PC-9 (cell line): ENCODE results near the gene POLDIP2. TPM values are rescaled to one million over a fixed set of nuclear protein-coding genes. Genes with fewer than 3 reads are reported as not detected.

Experiments used
- BruUV-seq: library from RNA; stranded (reverse); fragments of 400-500 nt; replicated peaks from 2 replicates; lab custom pipeline; 2021; lab: Mats Ljungman, UMichigan
- CTCF ChIA-PET: fragments of 300-600 bp; sonication (Branson Sonifier 250); formaldehyde crosslinking; loops from one replicate; lab custom pipeline; 2022; ENCODE audit warnings: antibody characterized with exemption; lab: Charles Lee
- POLR2A ChIA-PET: fragments of 300-600 bp; sonication (Branson Sonifier 250); formaldehyde crosslinking; loops from one replicate; lab custom pipeline; 2022; ENCODE audit warnings: antibody characterized with exemption; ENCODE audit not compliant: unreplicated experiment; lab: Charles Lee
- DNase-seq, 2 experiments: peaks; one replicate each; pipeline versions ENCODE4 v3.0.0 to v3.0.0-alpha.2; 2015 to 2022; ENCODE audit warnings: mixed read lengths in 1 of 2
- H2AFZ ChIP-seq: fragments of 200-600 bp; sonication (generic); 2 replicates; pipeline ENCODE4 v1.8.1; 2017; ENCODE audit warnings: antibody characterized with exemption
- H3F3A ChIP-seq: fragments of 200-600 bp; sonication (generic); 2 replicates; pipeline ENCODE4 v1.8.1; 2017; ENCODE audit warnings: antibody characterized with exemption, mild to moderate bottlenecking, low read depth; ENCODE audit not compliant: insufficient read depth
- H3K27ac ChIP-seq: fragments of 200-600 bp; sonication (generic); 2 replicates; pipeline ENCODE4 v1.6.1; 2016; ENCODE audit warnings: mixed run types
- H3K27me3 ChIP-seq: fragments of 200-600 bp; sonication (generic); 2 replicates; pipeline ENCODE4 v1.6.1; 2016; ENCODE audit warnings: low read depth, mixed run types; ENCODE audit not compliant: insufficient read depth
- H3K36me3 ChIP-seq: fragments of 200-600 bp; sonication (generic); 2 replicates; pipeline ENCODE4 v1.6.1; 2016; ENCODE audit warnings: low read depth, mixed run types
- H3K4me1 ChIP-seq: fragments of 200-600 bp; sonication (generic); replicated peaks from 2 replicates; pipeline ENCODE4 v1.6.1; 2016; ENCODE audit warnings: mixed run types; ENCODE audit not compliant: insufficient read depth
- H3K4me2 ChIP-seq: fragments of 200-600 bp; sonication (generic); 2 replicates; pipeline ENCODE4 v1.6.1; 2017; ENCODE audit warnings: mixed run types
- H3K4me3 ChIP-seq: fragments of 200-600 bp; sonication (generic); 2 replicates; pipeline ENCODE4 v1.6.1; 2016; ENCODE audit warnings: mixed run types
- H3K79me2 ChIP-seq: fragments of 200-600 bp; sonication (generic); 2 replicates; pipeline ENCODE4 v1.6.1; 2017; ENCODE audit warnings: low read depth, mixed run types
- H3K9me2 ChIP-seq: fragments of 200-600 bp; sonication (generic); 2 replicates; pipeline ENCODE4 v1.8.1; 2017; ENCODE audit warnings: mild to moderate bottlenecking; ENCODE audit not compliant: insufficient read depth
- H3K9me3 ChIP-seq: fragments of 200-600 bp; sonication (generic); 2 replicates; pipeline ENCODE4 v1.8.1; 2016; ENCODE audit warnings: low read depth; ENCODE audit not compliant: insufficient read depth
- H4K20me1 ChIP-seq: fragments of 200-600 bp; sonication (generic); 2 replicates; pipeline ENCODE4 v1.8.1; 2017; ENCODE audit not compliant: insufficient read depth
- CTCF ChIP-seq: fragments of 200-600 bp; sonication (generic); conservative IDR thresholded peaks from 2 replicates; pipeline ENCODE4 v1.6.1; 2017; ENCODE audit warnings: mixed run types, antibody characterized with exemption, mild to moderate bottlenecking, moderate library complexity
- EZH2 ChIP-seq: fragments of 200-600 bp; sonication (generic); IDR thresholded peaks from 2 replicates; pipeline ENCODE4 v1.8.0; 2017; ENCODE audit warnings: antibody characterized with exemption, low read depth
- intact Hi-C: fragments of 100-400 bp; cut with micrococcal nuclease; formaldehyde crosslinking; loops from one replicate; pipeline ENCODE4 v1.10.0; 2022; ENCODE audit not compliant: unreplicated experiment
- total RNA-seq: library from RNA; stranded (reverse); gene quantifications from 2 replicates; pipeline ENCODE4 v1.2.3, GENCODE V29; 2021

The POLDIP2 gene
- total RNA-seq, 1 experiment from 2014 or later: 98.2 TPM

- Histone ChIP-seq H3K9me2 (no peaks in the 10 kb centered on the region), H3K9me3 (no peaks in the 10 kb centered on the region), H4K20me1 (0 out of 2 replicates have a peak, but pooled peaks cover 3% of the 10 kb centered on the region), H3K27ac (no peak overlapping the region), H3F3A (peaks cover 56% of the 10 kb centered on the region), H3K4me1 (peaks cover 26% of the 10 kb centered on the region), H3K27me3 (no peaks in the 10 kb centered on the region), H3K4me3 (no peak overlapping the region), H3K4me2 (no peak overlapping the region), H3K36me3 (peaks cover 24% of the 10 kb centered on the region), H3K79me2 (no peaks in the 10 kb centered on the region), H2AFZ (no peak overlapping the region)
- ChIA-PET CTCF (no interaction called here), POLR2A (no interaction called here)
- intact Hi-C loops: no loop called here
- no peak for TF ChIP-seq EZH2
- no peak for TF ChIP-seq CTCF
- BruUV-seq: no TSS peak
- DNase-seq: no peak
Observed at GRCh38 chr17:28348979-28349378, 8.3 kb downstream of the POLDIP2 start.

- Histone ChIP-seq H3K36me3 (peaks cover 24% of the 10 kb centered on the region), H3K79me2 (no peaks in the 10 kb centered on the region), H3K4me3 (no peak overlapping the region), H2AFZ (no peak overlapping the region), H3F3A (peaks cover 56% of the 10 kb centered on the region), H3K27me3 (no peaks in the 10 kb centered on the region), H3K4me2 (peak overlapping the region; percentile 39), H3K9me3 (no peaks in the 10 kb centered on the region), H4K20me1 (0 out of 2 replicates have a peak, but pooled peaks cover 3% of the 10 kb centered on the region), H3K9me2 (no peaks in the 10 kb centered on the region), H3K27ac (peak overlapping the region; percentile 72), H3K4me1 (peaks cover 26% of the 10 kb centered on the region)
- DNase-seq: peak; percentile 82 to 89
- intact Hi-C loops: loop anchor here (1.0 kb wide), 2 partner anchors 11 to 33 kb away; no protein-coding TSS in a partner anchor
- ChIA-PET POLR2A (interaction anchor here (0.5 to 2.5 kb wide), 9 partner anchors 9 to 1052 kb away, joined by 3 to 42 read pairs (median 5); partner anchors contain the start of genes IFT20, POLDIP2 and TNFAIP1), CTCF (interaction anchor here (0.7 kb wide), 2 partner anchors 9 to 12 kb away, joined by 3 to 6 read pairs; partner anchors contain the start of genes IFT20 and TNFAIP1)
- TSS peak; percentile 13 for BruUV-seq
- TF ChIP-seq EZH2: no peak
- TF ChIP-seq CTCF: no peak; the same call in 1 of the 2 replicates
Observed at GRCh38 chr17:28347261-28347891, 10.0 kb downstream of the POLDIP2 start.

- CTCF ChIA-PET: interaction anchor here (0.7 kb wide), 2 partner anchors 8 to 11 kb away, joined by 3 to 6 read pairs; partner anchors contain the start of genes IFT20 and TNFAIP1
- Histone ChIP-seq H4K20me1 (0 out of 2 replicates have a peak, but pooled peaks cover 3% of the 10 kb centered on the region), H2AFZ (no peak overlapping the region), H3K9me2 (no peaks in the 10 kb centered on the region), H3K4me3 (no peak overlapping the region), H3K9me3 (no peaks in the 10 kb centered on the region), H3K4me2 (peak overlapping the region; percentile 39), H3K27me3 (no peaks in the 10 kb centered on the region), H3F3A (peaks cover 56% of the 10 kb centered on the region), H3K36me3 (peaks cover 24% of the 10 kb centered on the region), H3K27ac (peak overlapping the region; percentile 72), H3K4me1 (peaks cover 26% of the 10 kb centered on the region), H3K79me2 (no peaks in the 10 kb centered on the region)
- intact Hi-C loops: loop anchor here (1.0 kb wide), 2 partner anchors 10 to 34 kb away; no protein-coding TSS in a partner anchor
- BruUV-seq: no TSS peak
- TF ChIP-seq EZH2 (no peak), CTCF (peak; percentile 35; the same call in 1 of the 2 replicates)
- POLR2A ChIA-PET: interaction anchor here (0.6 to 2.5 kb wide), 7 partner anchors 11 to 1052 kb away, joined by 3 to 42 read pairs (median 5); partner anchors contain the start of genes IFT20 and TNFAIP1
- no peak for DNase-seq
Observed at GRCh38 chr17:28346746-28347246, 10.5 kb downstream of the POLDIP2 start.
